NCI-H146 treated with DMSO at 0.1 percent for 48 hours (cell line): ENCODE data around the gene ZFP36L1.
A peak's percentile ranks its signal among the peaks of the same experiment; 100 is the strongest.

Source experiments
- DNase-seq: peaks from one replicate; lab custom pipeline; 2025; ENCODE audit not compliant: unreplicated experiment; lab: John Stamatoyannopoulos, UW

The ZFP36L1 gene

DNA sequence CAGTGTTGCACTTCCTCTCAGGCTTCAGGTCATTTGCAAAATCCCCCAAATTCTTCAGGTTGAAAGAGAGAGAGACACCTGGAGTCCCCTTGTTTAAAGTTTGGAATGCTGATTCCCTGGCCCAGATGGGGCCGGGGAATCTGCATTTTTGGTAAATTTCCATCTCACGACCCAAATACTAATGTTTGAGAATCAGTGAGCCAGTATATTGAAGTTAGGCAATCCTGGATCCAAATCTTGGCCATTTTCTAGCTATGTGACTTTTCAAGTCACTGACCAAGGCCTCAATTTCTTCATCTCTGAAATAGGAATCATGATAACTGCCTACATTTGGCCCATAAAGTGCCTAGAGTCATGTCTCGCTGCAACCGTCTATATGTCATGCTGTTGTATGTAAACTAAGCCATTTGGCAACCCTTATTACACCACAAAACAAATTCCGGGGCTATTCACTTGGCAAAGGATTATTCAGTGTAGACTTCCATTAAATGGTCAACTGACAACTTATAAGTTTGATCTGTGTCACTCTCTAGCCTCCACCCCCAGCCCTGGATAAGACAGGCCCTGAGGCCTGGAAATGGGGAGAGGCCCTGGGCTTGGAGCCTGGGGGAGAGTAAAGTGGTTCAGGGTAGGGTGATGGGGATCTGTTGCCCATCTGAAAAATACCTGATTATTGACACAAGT lies 3.7 kb upstream of the ZFP36L1 start:
- no peak for DNase-seq

DNA sequence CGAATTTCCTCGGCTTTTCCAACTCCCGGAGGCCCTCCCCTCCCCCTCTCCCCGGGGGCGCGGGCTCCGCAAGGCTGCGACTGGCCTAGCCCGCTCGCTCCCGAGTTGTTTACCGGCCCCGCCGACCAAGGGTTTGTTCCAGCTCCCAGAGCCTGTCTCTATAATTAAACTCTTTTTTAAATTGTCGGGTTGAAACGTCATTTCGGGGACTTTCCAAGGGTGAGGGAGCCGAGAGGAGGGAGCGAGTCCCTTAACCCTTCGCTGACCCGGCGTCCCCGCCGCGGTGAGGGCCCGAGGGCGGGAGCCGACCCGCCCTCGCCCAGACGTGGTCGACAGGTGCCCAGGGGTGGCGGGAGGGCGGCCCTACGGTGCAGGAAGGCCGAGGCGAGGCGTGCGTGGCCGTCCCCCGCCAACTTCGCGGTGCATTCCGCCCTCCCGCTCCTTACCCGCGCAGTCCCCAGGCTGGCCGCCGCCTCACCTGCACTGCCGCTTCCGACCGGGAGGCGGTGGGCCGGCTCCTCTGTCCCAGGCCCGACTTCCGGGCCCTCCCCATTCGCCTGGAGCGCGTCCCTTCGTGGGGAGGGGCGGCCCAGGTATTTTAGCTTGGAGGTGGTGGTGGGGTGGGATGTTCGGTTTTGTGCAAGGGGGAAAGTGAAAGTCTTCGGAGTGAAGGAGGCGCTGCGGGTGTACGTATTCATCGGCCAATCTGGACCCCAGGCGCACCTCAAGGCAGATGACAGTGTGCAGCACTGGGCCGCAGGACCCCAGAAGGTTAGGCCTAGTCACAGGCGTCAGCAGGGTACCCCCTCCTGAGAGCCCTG lies 2.9 kb upstream of the ZFP36L1 start:
- DNase-seq, result no peak

DNA sequence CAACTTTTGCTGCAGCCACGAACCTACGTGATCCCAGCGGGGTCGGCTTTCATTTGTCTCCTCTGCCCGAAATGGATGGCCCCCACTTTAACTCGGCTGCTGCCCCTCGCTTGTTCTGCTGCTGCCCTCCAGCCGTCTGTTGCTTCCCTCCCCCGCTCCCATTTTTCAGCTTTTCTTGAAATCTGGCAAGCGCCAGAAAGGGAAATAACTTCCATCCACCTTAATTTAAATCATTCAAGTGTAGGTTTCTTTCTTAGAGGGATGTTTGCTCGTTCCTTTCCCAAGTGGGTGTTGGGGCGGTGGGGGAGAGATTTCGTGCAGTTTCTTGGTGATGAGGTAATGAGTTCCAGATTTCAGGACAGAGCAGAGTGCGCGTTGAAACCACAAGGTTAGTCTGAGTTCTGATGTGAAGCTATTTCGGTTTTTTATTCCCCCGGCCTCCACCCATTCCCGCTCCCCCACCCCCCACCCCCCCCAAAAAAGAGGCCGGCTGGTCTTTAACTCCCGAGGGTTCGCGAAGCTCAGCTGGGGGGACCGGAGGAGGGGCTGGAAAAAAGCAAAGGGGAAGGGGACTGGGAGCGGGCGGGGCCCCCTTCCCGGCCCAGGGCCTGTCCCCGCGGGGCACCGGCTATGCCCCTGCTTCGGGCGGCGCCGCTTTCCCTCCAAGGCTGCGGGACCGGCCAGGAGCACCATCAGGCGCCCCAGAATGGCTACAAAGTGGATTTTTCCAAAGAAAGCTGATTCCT lies 2.2 kb upstream of the ZFP36L1 start:
- DNase-seq, result no peak

DNA sequence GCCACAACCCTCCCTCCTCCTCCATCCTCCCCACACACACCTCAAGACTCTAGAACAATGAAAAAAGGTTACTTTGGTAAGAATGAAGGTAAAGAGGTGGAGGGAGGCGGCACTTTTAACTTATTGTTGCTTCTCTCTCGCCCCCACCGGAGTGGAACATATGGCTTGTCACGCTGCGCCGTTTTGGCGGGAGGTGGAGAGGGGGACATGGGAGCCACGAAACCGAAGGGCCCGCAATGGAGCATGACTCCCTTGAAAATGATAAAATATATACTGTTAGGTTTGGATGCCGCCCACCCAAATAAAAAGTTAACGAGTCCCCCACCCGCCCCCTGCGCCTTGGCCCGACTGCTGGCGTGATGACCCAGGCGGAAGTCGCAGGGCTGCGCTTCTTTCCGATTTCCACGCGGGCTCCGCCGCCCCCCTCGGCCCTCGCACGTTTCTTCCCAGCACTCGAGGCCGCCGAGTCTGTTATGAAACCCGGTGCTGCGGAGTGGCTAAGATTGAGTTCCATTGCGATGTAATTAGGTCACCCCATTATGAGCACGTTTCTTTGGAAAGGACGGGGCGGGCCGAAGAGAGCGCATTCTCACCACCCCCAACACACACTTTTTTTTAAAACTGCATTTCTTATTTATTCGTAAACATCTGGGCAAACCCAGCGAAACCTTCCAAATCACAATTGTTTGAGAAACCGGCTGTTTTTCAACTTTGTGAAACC lies 1.4 kb upstream of the ZFP36L1 start:
- no peak for DNase-seq

DNA sequence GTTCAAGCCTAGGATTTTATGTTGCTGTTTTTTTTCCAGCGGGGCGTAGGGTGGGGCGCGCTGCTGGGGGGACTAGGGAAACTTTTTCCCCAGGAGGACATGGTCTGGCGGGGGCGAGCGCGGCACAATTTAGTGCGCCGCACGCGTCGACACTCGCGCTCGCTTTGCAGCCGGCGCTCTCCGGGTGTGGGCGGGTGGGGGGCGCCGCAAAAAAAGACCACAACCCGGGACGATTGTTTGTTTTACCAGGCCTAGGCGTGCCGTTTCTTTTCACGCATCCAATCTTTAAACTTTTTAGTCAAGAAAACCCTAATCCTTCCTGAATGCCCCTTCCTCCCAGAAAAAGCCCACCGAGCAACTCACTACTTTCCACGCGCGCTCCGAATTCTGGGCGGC lies 865 bp upstream of the ZFP36L1 start:
- DNase-seq, result no peak

DNA sequence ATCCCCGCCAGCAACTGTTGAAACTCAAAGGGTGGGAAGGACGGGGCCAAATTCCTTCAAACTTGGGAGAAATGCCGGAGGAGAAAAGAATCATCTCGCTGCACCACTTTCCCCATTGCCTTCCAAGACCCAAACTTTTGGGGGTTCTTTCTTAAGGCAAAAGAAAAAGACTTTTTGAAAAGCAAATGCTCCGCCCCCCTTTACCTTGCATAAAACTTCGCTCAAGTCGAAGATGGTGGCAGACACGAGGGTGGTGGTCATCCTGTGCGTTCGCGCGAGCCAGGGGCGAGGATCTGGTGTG lies 239 bp downstream of the ZFP36L1 start:
- no peak for DNase-seq

DNA sequence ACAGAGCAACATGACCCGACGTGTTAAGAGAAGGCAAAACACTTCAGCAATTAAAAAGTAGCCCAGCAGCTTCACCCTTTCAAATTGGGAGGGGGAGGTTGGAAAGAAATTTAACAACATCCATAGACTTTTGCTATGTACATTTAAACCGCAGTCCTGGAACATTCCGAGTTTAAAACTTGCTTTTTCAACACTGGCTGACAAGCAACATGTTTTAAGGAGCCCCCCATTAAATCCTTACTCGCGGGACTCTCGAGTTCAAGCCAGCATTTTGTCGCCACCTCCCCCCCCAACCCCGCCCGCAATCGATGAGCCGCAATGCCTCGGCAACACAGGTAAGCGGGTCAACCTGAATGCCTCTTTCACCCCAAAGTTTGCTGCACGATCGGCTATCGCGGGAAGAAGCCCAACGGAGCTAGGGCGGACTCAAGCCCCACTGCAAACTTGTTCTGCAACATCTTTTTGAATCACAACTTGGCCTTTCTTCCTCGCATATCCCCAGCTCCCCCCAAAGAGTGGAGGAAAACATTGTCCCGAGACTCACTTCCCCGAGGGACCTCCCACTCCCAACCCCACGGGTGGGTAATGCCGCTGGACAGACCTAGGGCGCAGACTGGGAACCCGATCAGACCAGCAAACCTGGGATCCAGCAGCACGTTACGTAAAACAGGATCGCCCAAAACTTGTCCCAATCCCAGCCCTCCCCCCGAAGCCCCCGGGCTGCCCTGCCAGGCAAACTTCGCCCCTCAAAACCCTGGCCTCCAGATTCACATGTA lies 777 bp downstream of the ZFP36L1 start:
- DNase-seq, result no peak

DNA sequence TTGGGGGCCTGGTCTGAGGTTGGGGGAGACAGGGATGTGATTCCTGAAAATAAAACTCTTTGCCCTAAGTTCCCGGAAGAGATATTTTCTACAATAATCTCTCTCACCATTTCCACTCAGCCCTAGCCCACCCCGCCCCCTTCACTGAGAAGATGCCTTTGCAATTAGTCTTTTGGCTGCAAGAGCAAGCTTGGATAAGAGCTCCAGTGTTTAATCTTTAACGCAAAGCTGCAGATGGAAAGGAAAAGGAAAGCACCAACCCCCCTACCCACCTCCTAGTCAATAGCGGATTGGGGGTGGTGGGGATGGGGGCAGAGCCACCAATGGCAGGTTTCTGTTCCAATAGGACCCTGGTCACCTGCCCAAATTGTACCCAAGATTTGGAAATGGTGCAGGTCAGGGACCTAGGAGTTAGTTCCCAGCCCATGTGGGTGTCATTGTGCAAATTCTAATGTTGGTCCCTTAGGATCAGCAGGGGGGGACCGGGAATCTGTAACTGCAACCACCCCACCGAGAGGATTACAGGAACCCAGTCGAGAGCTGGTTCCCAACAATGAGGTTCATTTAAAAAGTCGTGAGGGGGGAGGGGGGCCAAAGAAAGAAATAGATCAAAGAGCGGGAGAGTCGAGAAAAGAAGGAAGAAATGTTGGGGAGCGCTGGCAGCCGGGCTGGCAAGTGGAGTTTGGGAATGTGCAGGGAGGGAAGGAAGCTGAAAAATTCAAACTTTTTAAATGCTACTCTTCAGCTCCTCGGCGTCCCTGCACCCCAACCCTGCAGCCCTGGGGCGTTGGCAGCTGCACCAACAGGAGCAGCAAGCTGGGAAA lies 1.6 kb downstream of the ZFP36L1 start:
- DNase-seq, result no peak

DNA sequence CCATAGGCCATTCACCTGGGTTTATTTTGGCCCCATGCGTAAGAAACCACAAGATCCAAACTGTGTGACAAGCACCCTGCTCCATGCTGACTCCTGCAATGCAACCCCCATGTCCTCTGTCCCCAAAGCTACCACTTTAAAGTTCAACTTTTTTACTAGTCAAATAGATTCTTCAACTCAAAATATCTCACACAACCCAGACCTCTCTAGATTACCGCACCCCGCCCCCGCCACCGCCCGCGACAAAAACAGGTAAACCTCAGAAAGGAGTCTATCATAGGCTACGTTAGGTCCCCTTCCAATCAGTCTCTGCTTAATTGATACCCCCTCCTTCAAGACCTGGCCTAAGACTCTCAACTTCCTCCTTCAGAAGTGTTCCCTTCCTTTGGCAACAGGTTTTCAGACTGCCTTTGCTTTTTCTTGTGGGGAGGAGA lies 2.2 kb downstream of the ZFP36L1 start:
- DNase-seq, result no peak

DNA sequence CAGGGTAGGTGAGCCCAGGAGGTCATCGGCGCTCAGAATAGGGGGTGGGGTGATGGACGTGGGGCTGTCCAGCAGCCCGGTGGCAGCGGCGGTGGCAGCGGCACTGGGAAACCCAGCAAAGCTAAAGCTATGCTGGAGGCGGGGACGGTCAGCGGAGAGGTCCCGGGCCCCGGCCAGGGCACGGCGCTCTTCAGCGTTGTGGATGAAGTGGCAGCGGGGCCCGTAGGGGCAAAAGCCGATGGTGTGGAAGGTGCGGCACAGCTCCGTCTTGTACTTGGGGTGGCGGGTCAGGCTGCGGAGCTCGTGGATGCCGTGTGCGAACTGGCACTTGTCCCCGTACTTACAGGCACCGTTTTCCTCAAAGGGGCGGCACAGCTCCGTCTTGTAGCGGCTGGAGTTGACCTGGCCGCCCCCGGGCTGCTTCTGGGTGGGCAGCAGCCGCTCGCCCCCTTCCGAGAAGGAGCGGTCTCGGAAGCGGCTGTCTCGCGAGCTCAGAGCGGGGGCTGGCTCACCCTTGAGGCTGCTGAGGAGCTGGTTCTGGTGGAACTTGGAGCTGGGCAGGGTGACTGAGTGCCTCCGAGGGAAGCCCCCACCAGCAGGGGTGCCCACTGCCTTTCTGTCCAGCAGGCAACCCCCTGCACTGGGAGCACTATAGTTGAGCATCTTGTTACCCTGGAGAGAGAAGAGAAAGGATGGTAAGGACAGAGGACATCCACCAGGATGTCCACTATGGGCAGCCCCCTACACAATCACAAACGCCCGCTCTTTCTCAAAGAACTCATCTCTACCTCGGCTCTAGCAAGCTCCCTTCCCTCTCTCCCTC lies 2.8 kb downstream of the ZFP36L1 start:
- DNase-seq, result no peak

DNA sequence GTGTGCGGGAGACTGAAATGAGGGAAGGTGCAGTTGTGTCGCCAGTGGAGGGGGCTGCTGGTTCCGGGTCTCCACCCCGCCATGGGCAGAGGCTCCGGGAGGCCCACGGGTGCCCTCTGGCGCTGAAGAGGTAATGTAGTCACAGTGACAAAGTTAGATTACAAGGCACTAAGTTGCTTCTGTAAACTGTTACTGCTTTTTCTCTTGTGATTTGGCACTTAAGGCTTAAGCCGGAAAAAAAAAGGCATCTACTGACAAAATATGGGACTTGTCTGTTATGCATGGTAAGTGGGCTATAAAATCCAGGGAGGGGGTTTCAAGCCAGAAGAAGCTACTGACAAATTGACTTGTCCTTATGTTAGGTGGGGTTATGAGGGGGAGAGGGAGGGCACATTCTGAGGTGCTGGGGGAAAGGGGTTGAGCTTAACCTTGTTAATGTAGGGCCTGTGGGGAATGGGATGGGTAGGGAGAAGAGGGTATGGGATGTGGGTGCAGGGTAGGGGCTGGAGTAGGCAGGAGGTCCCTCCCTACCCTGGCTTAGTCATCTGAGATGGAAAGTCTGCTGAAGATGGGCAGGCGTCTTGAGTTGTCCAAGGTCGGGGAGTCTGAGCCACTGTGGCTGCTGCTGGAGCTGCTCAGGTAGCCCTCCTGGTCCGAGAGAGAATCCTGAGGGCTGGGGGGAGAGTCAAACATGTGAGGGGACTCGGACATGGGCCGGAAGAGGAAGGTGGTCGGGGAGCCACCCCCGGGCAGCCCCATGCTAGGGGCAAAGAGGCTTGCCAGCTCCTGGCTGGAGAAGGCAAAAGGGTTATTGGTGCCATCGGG lies 3.7 kb downstream of the ZFP36L1 start:
- DNase-seq, result peak; percentile 36

DNA sequence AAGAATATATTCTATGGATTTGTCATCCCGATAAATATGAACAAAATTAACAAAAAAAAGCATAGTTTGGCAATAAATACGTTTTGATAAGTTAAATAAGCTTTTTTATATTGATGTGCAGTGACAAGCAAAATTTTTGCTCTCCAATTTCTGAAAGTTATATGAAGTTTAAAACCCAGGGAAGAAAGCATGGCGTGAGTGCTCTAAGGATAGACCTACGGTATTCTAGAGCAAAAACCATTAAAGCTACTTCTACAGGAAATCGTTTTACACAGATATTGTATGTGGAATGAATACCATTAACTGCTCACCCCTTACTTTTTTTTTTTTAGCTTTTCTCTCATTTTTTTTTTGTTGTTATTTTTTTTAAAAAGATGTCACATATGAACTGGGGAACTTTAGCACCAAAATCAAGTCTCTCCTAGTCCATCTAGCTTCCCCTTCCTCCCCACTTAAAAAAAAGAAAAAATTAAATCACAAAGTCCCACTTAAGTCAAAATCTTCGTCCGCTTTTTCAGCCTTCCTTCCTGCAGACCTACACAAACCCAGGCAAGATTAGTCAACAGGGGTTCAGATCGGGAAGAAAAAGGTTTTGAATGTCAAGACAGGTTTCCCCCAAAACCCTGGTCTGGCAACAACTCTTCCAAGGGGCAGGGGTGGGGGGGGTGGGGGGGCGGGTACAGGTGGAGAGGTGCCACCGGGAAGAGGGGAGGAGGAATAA lies 4.4 kb downstream of the ZFP36L1 start:
- no peak for DNase-seq

DNA sequence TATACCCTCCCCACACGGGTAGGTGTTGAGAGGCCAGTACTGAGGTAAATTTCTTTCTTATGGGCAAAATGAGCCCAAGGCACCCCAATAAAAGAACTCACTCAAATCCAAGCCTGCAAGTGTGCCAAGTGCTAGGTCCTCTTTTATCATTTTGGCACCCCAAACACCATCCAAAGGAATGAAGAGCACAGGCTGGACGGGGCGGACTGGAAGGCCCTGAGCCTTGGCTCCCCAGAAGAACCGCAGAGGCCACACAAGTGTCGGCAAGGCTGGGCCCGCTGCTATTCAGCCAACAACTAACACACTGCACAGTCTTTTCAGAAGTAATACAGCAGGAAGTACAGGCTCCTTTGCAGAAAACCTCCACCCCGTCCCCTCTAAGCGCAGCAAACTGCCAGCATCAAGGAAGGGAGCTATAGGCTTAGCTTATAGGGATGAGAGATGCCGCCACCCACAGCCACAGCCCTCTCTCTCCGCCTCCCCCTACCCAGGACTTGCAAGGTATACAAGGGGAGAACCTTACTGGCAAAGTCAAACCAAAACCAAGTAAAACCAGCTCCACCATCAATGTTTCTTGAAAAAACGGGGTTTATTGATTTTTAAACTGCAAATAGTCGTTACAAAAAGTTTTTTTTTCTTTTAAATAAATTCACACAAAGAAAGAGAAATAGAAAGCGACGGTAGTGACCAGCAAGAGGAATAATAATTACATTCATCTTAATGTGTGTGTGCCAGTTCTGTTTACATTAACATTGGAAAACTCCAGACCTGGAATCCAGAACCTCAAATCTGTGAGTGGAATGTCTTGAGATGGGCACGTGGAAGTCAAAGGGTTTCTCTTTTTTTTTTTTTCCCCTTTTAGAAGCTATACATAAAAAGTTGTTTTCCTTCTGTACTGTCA lies 5.5 kb downstream of the ZFP36L1 start:
- no peak for DNase-seq

DNA sequence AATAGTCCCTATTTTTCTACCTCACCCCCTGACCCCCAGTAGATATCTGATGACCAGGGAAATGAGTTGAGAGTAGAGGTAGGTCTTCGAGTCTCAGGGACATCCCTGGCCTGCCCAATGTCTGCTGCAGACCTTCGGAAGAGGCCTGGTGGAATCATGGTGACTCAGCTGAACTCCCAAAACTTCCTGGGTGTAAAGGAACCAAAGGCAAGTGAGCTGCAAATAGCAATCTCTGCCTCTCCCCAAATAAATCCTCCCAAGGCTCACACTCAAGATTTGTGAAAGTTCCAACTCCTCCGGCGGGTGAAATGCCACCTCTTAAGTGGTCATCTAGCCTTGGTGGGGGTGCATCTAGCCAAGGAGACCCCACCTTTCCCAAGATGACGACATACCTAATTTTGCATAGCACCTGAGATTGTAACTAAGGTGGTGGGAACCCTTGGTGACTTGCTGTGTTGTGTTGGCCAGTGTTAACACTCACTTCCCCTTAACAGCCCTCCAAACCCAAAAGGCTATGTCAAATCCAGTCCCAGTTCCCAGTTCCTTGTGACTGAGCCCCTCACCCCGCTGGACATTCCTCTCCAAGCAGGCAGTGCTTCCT lies 6.3 kb downstream of the ZFP36L1 start:
- DNase-seq, result no peak

DNA sequence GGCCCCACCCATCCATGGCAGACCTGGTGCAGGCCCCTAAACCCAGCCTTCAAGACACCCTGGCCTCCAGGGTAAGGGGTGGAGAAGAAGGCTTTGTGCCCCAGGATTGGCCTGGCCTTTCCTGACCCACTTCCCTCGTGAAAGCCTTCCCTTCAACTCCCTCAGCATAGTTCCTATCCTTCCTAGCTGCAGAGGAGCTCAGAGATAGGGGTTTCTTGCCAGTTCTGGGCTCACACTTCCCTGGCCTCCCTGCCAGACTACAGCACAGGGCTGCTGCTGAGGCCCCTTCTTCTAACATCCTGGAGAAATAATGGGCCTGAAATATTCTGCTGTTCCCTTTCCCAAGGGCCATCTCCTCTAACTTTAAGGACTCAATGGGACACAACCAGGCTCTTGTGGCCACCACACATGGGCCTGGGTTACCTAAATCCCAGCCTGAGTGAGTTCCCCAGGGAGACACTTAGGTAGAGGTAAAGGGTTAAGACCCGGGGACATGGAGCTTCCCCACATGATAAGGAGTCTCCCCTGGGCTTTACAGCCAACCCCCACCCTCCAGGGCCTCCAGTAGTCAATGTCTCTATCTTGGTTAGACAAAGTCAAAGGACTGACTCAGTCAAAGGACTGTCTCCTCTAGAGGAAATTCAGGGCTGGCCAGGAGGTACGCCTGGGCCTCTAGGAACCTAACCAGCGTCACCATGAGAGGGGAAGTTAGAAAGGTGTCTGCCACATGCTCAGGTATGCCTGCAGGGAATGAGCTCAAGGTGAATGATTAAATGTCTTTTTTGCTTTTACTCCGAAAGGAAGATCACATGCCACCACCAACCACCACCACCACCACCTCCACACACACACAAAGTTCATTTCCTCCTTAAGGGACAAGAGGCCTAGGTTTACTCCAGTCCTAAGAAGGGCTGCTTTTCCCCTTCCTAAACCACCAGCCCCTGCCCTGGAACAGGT lies 7.1 kb downstream of the ZFP36L1 start:
- no peak for DNase-seq
